ENCODE results near the gene HIP1.

Gene HIP1

DNA sequence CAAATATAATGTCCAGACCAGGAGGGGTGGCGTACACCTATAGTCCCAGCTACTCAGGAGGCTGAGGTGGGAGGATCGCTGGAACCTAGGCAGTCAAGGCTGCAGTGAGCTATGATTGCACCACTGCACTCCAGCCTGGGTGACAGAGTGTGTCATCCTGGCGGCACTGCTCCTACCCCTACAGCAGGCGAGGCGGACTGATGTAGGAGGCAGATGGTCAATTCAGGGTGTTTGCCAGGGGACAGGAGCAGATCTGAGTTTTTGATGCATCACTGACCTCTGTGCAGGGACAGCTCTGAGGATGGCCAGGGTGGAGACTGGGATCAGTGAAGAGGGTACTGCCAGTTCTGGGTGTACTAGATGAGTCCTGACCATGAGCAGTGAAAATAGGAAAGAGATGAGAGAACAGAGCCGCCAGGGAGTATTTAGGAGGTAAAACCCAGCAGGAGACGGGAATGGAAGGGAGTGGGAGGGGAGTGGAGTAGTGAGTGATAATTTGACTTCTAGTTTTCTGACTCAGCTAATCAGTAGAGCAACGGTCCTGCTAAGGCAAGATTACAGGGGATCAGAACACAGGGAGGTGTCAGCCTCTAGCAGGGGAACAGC is 75.3 kb downstream of the HIP1 start:
- H3K9me3 Mint-ChIP-seq = no peaks in the 10 kb centered on the region
- peaks cover 6 to 10% of the 10 kb centered on the region in 2 donors for H3K4me1 Mint-ChIP-seq (ENCODE audit: low read depth in 2 of 2)
- ATAC-seq (replicated peaks) = no peak
- peak overlapping the region in 1 of 2 donors; percentile 53 for H3K27ac Mint-ChIP-seq
- H3K4me3 Mint-ChIP-seq = no peak overlapping the region
- no peak for DNase-seq
- no peaks in the 10 kb centered on the region for H3K27me3 Mint-ChIP-seq
- H3K36me3 Mint-ChIP-seq (ENCODE audit: insufficient read depth) = no peaks in the 10 kb centered on the region

DNA sequence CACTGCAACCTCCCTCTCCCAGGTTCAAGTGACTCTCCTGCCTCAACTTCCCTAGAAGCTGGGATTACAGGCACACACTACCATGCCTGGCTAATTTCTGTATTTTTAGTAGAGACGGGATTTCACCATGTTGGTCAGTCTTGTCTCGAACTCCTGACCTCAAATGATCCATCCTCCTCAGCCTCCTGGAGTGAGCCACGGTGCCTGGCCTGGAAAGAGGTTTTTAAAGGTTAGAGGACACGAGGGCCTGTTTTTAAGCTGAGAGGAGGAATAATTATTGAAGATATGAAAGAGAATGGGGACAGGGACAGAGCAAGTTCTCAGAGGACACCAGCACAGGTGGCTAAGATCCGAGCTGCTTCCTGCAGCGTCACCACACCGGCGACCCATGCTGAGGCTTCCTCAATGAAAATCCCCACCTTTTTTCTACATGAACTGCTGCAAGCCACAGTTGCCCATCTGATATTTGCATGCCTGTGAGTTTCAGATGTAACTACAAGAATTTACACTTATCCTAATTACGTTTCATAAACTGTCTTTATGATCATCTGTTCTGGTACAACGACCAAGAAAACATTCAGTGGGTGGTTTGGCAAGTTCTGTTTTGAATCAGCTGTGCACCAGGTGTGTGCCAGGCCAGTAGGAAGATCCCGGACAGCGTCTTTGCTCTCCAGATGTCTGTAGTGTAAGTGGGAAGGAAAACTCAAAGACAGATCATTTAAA is 76.0 kb downstream of the HIP1 start:
- Mint-ChIP-seq H3K4me1 (ENCODE audit: low read depth in 2 of 2) (peaks cover 6 to 10% of the 10 kb centered on the region in 2 donors), H3K27ac (peak overlapping the region in 1 of 2 donors; percentile 53), H3K36me3 (ENCODE audit: insufficient read depth) (no peaks in the 10 kb centered on the region), H3K4me3 (no peak overlapping the region), H3K9me3 (no peaks in the 10 kb centered on the region), H3K27me3 (no peaks in the 10 kb centered on the region)
- ATAC-seq (replicated peaks) (peak; percentile 40), DNase-seq (no peak)

GRCh38 chr7:75660566-75661215 is 78.0 kb downstream of the HIP1 start:
- ATAC-seq (replicated peaks) (no peak), DNase-seq (no peak)
- no peak overlapping the region for H3K4me3 Mint-ChIP-seq
- no peaks in the 10 kb centered on the region for H3K36me3 Mint-ChIP-seq (ENCODE audit: insufficient read depth)
- no peaks in the 10 kb centered on the region for H3K27me3 Mint-ChIP-seq
- H3K27ac Mint-ChIP-seq = peak overlapping the region in 1 of 2 donors; percentile 47
- H3K4me1 Mint-ChIP-seq (ENCODE audit: low read depth in 2 of 2) = peaks cover 6 to 10% of the 10 kb centered on the region in 2 donors
- no peaks in the 10 kb centered on the region for H3K9me3 Mint-ChIP-seq

DNA sequence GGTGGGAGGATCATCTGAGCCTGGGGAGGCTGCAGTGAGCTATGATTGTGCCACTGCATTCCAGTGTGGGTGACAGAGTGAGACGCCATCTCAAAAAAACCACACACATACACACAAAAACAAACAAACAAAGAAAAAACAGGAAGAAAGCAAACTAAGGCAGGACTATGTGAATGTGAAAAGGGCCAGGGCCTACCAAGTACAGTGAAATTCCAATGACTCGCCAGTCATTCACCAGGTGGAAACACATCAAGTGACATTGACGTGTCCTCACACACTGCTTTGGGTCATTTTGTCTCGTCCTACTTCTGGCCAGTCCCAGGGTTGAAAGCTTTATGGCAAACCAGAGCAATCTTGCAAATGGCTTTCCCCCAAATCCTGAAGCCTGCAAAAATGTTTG is 79.9 kb downstream of the HIP1 start:
- no peak for ATAC-seq (replicated peaks)
- no peaks in the 10 kb centered on the region for H3K9me3 Mint-ChIP-seq
- peaks cover 6 to 10% of the 10 kb centered on the region in 2 donors for H3K4me1 Mint-ChIP-seq (ENCODE audit: low read depth in 2 of 2)
- DNase-seq = no peak
- no peak overlapping the region for H3K27ac Mint-ChIP-seq
- H3K36me3 Mint-ChIP-seq (ENCODE audit: insufficient read depth) = no peaks in the 10 kb centered on the region
- H3K4me3 Mint-ChIP-seq = no peak overlapping the region
- no peaks in the 10 kb centered on the region for H3K27me3 Mint-ChIP-seq

DNA sequence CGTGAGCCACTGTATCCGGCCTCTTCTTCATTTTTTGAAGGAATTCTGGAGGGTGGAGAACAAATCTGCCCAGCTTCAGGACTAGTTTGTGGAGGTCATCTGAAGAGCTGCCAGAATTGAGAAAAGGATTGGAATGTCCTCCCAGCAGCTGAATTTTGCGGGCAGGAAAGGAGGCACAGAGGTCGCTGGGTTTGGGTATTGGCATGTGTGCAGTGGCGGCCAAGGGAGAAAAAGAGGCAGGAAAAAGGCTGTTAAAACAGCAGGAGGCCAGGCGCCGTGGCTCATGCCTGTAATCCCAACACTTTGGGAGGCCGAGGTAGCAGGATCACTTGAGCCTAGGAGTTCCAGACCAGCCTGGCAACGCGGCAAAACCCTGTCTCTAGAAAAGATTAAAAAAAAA is 80.4 kb downstream of the HIP1 start:
- H3K9me3 Mint-ChIP-seq = no peaks in the 10 kb centered on the region
- DNase-seq = no peak

GRCh38 chr7:75657866-75658265 is 80.9 kb downstream of the HIP1 start:
- Mint-ChIP-seq H3K4me1 (ENCODE audit: low read depth in 2 of 2) (peaks cover 2 to 4% of the 10 kb centered on the region in 2 donors), H3K4me3 (no peak overlapping the region), H3K27ac (no peak overlapping the region), H3K27me3 (no peaks in the 10 kb centered on the region), H3K36me3 (ENCODE audit: insufficient read depth) (no peaks in the 10 kb centered on the region), H3K9me3 (no peaks in the 10 kb centered on the region)
- DNase-seq = no peak
- no peak for ATAC-seq (replicated peaks)

More for the DNA sequence above, 80.4 kb downstream of the HIP1 start:
- no peak overlapping the region for H3K27ac Mint-ChIP-seq
- H3K27me3 Mint-ChIP-seq = no peaks in the 10 kb centered on the region
- no peaks in the 10 kb centered on the region for H3K36me3 Mint-ChIP-seq (ENCODE audit: insufficient read depth)
- no peak overlapping the region for H3K4me3 Mint-ChIP-seq
- no peak for ATAC-seq (replicated peaks)
- H3K4me1 Mint-ChIP-seq (ENCODE audit: low read depth in 2 of 2) = peaks cover 4 to 9% of the 10 kb centered on the region in 2 donors

DNA sequence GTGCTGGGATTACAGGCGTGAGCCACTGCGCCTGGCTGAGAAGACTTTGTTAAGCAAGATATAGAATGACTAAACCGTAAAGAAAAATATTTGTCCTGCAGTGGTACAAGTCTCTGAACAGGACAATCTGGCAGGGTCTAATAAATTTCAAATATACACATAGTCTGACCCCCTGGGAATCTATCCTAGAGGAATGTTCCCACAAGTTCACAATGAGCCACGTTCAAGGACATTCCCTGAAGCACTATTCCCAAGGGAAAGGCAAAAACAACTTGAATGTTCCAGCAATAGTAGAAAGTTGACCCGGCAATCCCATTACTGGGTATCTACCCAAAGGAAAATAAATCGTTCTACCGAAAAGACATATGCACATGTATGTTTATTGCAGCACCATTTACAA is 82.0 kb downstream of the HIP1 start:
- no peaks in the 10 kb centered on the region for H3K36me3 Mint-ChIP-seq (ENCODE audit: insufficient read depth)
- ATAC-seq (replicated peaks) = no peak
- no peak overlapping the region for H3K4me3 Mint-ChIP-seq
- no peaks in the 10 kb centered on the region for H3K4me1 Mint-ChIP-seq (ENCODE audit: low read depth in 2 of 2)
- no peak for DNase-seq
- H3K27ac Mint-ChIP-seq = no peak overlapping the region
- H3K27me3 Mint-ChIP-seq = no peaks in the 10 kb centered on the region
- H3K9me3 Mint-ChIP-seq = no peaks in the 10 kb centered on the region

GRCh38 chr7:75655536-75655935 is 83.2 kb downstream of the HIP1 start:
- no peak overlapping the region for H3K4me3 Mint-ChIP-seq
- H3K36me3 Mint-ChIP-seq (ENCODE audit: insufficient read depth) = no peaks in the 10 kb centered on the region
- H3K27me3 Mint-ChIP-seq = no peaks in the 10 kb centered on the region
- no peaks in the 10 kb centered on the region for H3K4me1 Mint-ChIP-seq (ENCODE audit: low read depth in 2 of 2)
- H3K27ac Mint-ChIP-seq = no peak overlapping the region
- ATAC-seq (replicated peaks) (no peak), DNase-seq (no peak)
- H3K9me3 Mint-ChIP-seq = no peaks in the 10 kb centered on the region

- H3K27me3 Mint-ChIP-seq = no peaks in the 10 kb centered on the region
- H3K9me3 Mint-ChIP-seq = no peaks in the 10 kb centered on the region
- no peaks in the 10 kb centered on the region for H3K4me1 Mint-ChIP-seq (ENCODE audit: low read depth in 2 of 2)
- DNase-seq (no peak), ATAC-seq (replicated peaks) (no peak)
- no peaks in the 10 kb centered on the region for H3K36me3 Mint-ChIP-seq (ENCODE audit: insufficient read depth)
- no peak overlapping the region for H3K27ac Mint-ChIP-seq
- H3K4me3 Mint-ChIP-seq = no peak overlapping the region
Observed at GRCh38 chr7:75654855-75655254, 83.9 kb downstream of the HIP1 start.

DNA sequence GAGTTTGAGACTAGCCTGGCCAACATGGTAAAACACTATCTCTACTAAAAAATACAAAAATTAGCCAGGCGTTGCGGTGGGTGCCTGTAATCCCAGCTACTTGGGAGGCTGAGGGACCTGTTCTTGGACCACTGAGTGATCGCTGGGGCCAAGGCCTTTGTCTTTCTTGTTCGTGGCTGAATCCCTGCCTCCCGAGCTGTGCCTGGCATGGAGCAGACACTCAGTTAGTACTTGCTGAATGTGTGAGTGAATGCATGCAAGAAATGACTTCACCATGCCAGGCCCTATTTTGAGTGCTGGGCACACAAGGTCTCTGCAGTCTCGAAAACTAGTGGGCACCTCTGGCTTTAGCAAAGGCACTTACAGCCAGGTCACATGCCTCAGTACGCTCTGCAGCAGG is 85.1 kb downstream of the HIP1 start:
- no peaks in the 10 kb centered on the region for H3K36me3 Mint-ChIP-seq (ENCODE audit: insufficient read depth)
- no peaks in the 10 kb centered on the region for H3K4me1 Mint-ChIP-seq (ENCODE audit: low read depth in 2 of 2)
- no peaks in the 10 kb centered on the region for H3K27me3 Mint-ChIP-seq
- H3K4me3 Mint-ChIP-seq = no peak overlapping the region
- no peaks in the 10 kb centered on the region for H3K9me3 Mint-ChIP-seq
- DNase-seq = no peak
- ATAC-seq (replicated peaks) = no peak
- H3K27ac Mint-ChIP-seq = peak overlapping the region in 1 of 2 donors; percentile 8

DNA sequence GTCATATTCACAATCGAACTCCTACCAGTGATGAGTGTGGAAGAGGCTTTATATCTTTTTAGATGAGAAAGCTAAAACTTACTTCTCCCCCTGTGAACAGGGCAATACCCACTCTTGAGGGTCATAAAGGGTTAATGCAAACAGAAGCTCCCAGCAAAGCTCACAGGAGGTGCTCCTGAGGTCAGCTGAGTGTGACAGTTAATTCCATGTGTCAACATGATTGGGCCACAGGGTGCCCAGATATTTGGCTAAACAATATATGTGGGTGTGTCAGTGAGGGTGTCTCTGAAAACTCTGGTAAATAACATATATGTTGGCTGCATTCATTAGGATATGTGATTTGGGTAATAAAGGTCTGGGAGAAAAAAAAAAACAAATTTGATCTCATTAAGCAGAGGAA is 86.0 kb downstream of the HIP1 start:
- Mint-ChIP-seq H3K4me3 (no peak overlapping the region), H3K9me3 (peaks cover 0 to 2% of the 10 kb centered on the region in 2 donors), H3K36me3 (ENCODE audit: insufficient read depth) (no peaks in the 10 kb centered on the region), H3K27ac (peak overlapping the region in 1 of 2 donors; percentile 8), H3K4me1 (ENCODE audit: low read depth in 2 of 2) (no peaks in the 10 kb centered on the region), H3K27me3 (no peaks in the 10 kb centered on the region)
- ATAC-seq (replicated peaks) (no peak), DNase-seq (no peak)

GRCh38 chr7:75650681-75651080 is 88.1 kb downstream of the HIP1 start:
- ATAC-seq (replicated peaks) (no peak), DNase-seq (no peak)
- no peak overlapping the region for H3K4me3 Mint-ChIP-seq
- peaks cover 0 to 2% of the 10 kb centered on the region in 2 donors for H3K9me3 Mint-ChIP-seq
- H3K4me1 Mint-ChIP-seq (ENCODE audit: low read depth in 2 of 2) = peaks cover 0 to 3% of the 10 kb centered on the region in 2 donors
- H3K27ac Mint-ChIP-seq = no peak overlapping the region
- H3K27me3 Mint-ChIP-seq = no peaks in the 10 kb centered on the region
- H3K36me3 Mint-ChIP-seq (ENCODE audit: insufficient read depth) = peaks cover 4% of the 10 kb centered on the region

DNA sequence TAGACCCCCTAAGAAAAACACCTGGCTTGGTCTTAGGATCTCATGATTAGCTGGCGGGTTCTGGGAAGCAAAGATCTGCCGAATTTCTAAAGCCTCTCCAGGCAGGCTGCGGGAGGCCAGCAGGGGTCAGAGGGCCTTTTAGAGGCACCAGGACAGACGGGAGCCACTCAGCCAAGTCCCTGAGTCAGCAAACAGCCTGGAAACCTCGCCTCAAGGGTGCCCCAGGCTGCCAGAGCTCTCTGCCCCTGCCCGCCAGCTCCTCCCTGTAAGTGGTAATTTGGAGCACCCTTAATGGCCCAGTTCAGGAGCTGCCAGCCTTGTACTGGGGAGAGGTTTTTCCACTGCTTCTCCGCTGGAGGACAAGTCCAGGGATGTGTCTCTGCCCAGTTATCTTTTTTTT is 88.7 kb downstream of the HIP1 start:
- H3K36me3 Mint-ChIP-seq (ENCODE audit: insufficient read depth) = peaks cover 4% of the 10 kb centered on the region
- no peak overlapping the region for H3K27ac Mint-ChIP-seq
- no peak overlapping the region for H3K4me3 Mint-ChIP-seq
- H3K9me3 Mint-ChIP-seq = peaks cover 0 to 2% of the 10 kb centered on the region in 2 donors
- no peaks in the 10 kb centered on the region for H3K27me3 Mint-ChIP-seq
- ATAC-seq (replicated peaks) (no peak), DNase-seq (no peak)
- H3K4me1 Mint-ChIP-seq (ENCODE audit: low read depth in 2 of 2) = peaks cover 0 to 3% of the 10 kb centered on the region in 2 donors

DNA sequence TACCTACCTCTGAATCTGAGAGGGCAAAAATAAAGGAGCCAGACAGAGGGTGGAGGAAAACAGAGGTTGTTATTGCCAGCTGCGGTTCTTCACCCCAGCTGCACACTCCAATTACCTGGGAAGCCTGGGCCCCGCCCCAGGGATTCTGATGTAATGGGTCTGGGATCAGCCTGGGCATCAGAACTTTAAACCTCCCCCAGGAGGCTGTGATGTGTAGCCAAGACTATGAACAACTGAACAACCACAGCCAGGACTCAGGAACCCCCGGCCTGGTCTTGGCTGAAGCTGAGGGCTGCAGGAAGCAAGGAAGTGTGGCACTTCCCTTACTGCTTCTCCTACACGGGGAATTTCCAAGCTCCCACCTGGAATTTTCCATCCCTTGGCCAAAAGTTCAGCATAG is 89.3 kb downstream of the HIP1 start:
- Mint-ChIP-seq H3K36me3 (ENCODE audit: insufficient read depth) (peaks cover 4% of the 10 kb centered on the region), H3K9me3 (peaks cover 0 to 2% of the 10 kb centered on the region in 2 donors), H3K4me1 (ENCODE audit: low read depth in 2 of 2) (peaks cover 0 to 3% of the 10 kb centered on the region in 2 donors), H3K27ac (no peak overlapping the region), H3K27me3 (no peaks in the 10 kb centered on the region), H3K4me3 (no peak overlapping the region)
- ATAC-seq (replicated peaks) (no peak), DNase-seq (no peak)

Data from effector memory CD8-positive, alpha-beta T cell (primary cell).